ENCODE results near the gene ARHGDIB. TPM values are rescaled to one million over a fixed set of nuclear protein-coding genes. Genes with fewer than 3 reads are reported as not detected.

ARHGDIB gene
- total RNA-seq, 2 experiments from 2014 or later: 1,212 to 1,244 TPM

DNA sequence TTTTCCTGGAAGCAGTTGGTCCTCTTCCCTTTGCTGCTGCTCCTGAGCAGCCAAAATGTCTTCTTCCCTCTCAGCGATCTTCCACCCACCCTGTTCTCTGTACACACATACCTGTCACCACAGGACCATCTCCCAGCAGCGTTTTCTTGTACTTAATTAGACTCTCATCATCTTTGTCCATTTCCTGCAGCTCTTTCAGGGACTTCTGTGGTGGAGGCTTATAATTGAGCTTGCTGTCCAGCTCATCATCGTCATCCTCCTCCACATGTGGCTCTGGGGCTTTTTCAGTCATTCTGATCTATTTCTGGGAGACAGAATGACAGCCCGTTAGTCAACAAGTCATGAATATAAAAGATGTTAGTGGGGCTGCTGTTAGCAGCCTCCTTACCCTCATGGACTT lies 11.0 kb downstream of the ARHGDIB start:
- Mint-ChIP-seq H3K27me3 (no peaks in the 10 kb centered on the region), H3K27ac (peak overlapping the region; percentile 95), H3K9me3 (no peaks in the 10 kb centered on the region), H3K4me3 (peak overlapping the region; percentile 87), H3K36me3 (peaks cover 73% of the 10 kb centered on the region), H3K4me1 (peaks cover 78% of the 10 kb centered on the region)
- ATAC-seq (ENCODE audit: low read depth): no peak
- POLR2A ChIA-PET: interaction anchor here (0.6 to 1.5 kb wide), 6 partner anchors 9 to 179 kb away, joined by 3 to 8 read pairs (median 4); partner anchors contain the start of gene ARHGDIB
- DNase-seq: no peak

DNA sequence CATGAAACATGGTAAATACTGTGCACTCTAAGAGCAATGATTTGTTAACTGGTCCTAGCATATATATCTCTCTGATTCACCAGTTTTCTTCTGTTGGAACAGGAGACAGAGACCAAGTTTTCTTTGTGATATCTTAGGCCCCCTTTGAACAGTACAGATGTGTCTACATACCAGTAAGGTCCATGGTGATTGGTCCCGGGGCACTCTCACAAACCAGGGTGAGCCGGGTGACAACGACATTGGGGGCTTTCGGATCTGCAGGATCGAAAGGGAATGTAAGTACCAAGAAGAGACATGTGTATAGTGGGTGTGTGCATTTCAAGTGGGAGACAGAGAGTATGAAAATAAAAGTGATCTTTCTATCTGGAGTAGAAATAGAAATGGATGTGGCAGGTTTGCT lies 11.8 kb downstream of the ARHGDIB start:
- Mint-ChIP-seq H3K4me1 (peaks cover 81% of the 10 kb centered on the region), H3K36me3 (peaks cover 80% of the 10 kb centered on the region), H3K9me3 (no peaks in the 10 kb centered on the region), H3K27ac (peak overlapping the region; percentile 95), H3K4me3 (peak overlapping the region; percentile 87), H3K27me3 (no peaks in the 10 kb centered on the region)
- POLR2A ChIA-PET: interaction anchor here (2.6 to 3.6 kb wide), 2 partner anchors 9 to 13 kb away, joined by 26 to 28 read pairs; partner anchors contain the start of gene ARHGDIB
- DNase-seq (no peak), ATAC-seq (ENCODE audit: low read depth) (no peak)

DNA sequence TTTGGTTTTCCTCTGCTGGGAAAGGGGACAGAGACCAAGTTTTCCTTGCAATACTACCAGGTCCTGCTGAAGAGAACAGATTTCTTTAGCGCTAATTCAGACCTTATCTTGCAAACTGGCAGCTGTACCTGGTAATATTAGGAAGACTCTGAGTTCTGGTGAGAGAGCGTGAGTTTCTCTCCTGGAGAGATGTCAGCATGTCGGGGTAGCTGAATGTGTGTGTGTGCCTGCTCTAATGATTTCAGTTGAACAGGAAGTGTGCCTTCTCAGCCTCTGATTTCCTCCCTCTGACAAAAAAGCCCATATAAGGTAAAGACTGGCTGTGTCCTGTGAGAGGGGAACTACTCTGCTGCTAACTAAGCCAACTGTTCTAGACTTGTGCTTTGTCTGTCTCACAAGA lies 12.7 kb downstream of the ARHGDIB start:
- H3K36me3 Mint-ChIP-seq: peaks cover 72% of the 10 kb centered on the region
- peak; percentile 92 for ATAC-seq (ENCODE audit: low read depth)
- no peak for DNase-seq
- no peaks in the 10 kb centered on the region for H3K27me3 Mint-ChIP-seq
- no peaks in the 10 kb centered on the region for H3K9me3 Mint-ChIP-seq
- H3K4me1 Mint-ChIP-seq: peaks cover 72% of the 10 kb centered on the region
- peak overlapping the region; percentile 87 for H3K4me3 Mint-ChIP-seq
- POLR2A ChIA-PET: interaction anchor here (0.6 to 3.6 kb wide), 8 partner anchors 10 to 178 kb away, joined by 3 to 28 read pairs (median 8); partner anchors contain the start of genes ARHGDIB and ERP27
- H3K27ac Mint-ChIP-seq: peak overlapping the region; percentile 95

DNA sequence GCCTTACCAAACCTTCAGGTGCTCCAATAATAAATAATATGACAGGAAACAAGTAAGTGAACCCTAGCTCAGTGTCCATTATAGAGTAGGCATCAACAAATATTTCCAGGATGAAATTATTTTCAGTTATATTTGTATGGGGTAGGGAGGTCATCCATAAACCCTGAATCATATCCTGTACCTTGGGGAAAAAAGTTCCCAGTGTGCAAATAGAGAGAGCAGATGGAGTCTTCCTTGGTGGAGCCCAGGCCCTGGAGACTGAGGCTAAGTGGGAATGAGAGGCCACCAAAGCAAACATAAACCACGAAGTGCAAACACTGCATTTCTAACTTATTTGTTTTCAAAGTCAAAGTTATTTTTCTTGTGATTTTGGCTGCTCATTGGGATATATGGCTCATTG lies 14.5 kb downstream of the ARHGDIB start:
- H3K27ac Mint-ChIP-seq: peak overlapping the region; percentile 85
- peaks cover 75% of the 10 kb centered on the region for H3K36me3 Mint-ChIP-seq
- POLR2A ChIA-PET: interaction anchor here (2.6 to 3.6 kb wide), 2 partner anchors 12 to 15 kb away, joined by 26 to 28 read pairs; partner anchors contain the start of gene ARHGDIB
- H3K4me1 Mint-ChIP-seq: peaks cover 63% of the 10 kb centered on the region
- no peak for DNase-seq
- H3K4me3 Mint-ChIP-seq: no peak overlapping the region
- H3K27me3 Mint-ChIP-seq: no peaks in the 10 kb centered on the region
- no peak for ATAC-seq (ENCODE audit: low read depth)
- no peaks in the 10 kb centered on the region for H3K9me3 Mint-ChIP-seq

DNA sequence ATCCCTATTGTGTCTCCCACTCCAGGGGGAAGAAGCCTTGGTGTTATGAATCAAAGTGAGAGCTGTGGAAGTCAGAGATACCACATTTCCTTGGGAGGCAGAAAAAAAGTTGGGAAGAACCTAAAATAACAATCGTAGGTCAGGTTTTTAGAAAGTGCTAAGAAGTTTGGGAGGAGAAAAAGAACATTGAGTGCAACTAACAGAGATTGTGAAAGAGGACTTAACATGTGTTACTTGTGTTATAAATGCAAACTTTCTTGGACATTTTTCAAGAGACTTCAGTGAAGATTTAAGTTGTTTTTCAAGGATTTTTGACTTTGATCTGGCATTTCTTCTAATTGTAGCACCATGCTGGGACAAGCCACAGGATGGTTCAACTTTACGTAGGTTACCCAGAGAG lies 15.2 kb downstream of the ARHGDIB start:
- DNase-seq (no peak), ATAC-seq (ENCODE audit: low read depth) (no peak)
- peak overlapping the region; percentile 65 for H3K27ac Mint-ChIP-seq
- H3K9me3 Mint-ChIP-seq: no peaks in the 10 kb centered on the region
- POLR2A ChIA-PET: interaction anchor here (1.7 to 3.6 kb wide), 3 partner anchors 8 to 172 kb away, joined by 5 to 26 read pairs (median 6); partner anchors contain the start of gene ARHGDIB
- H3K4me1 Mint-ChIP-seq: peaks cover 57% of the 10 kb centered on the region
- no peaks in the 10 kb centered on the region for H3K27me3 Mint-ChIP-seq
- H3K4me3 Mint-ChIP-seq: no peak overlapping the region
- H3K36me3 Mint-ChIP-seq: peaks cover 77% of the 10 kb centered on the region

DNA sequence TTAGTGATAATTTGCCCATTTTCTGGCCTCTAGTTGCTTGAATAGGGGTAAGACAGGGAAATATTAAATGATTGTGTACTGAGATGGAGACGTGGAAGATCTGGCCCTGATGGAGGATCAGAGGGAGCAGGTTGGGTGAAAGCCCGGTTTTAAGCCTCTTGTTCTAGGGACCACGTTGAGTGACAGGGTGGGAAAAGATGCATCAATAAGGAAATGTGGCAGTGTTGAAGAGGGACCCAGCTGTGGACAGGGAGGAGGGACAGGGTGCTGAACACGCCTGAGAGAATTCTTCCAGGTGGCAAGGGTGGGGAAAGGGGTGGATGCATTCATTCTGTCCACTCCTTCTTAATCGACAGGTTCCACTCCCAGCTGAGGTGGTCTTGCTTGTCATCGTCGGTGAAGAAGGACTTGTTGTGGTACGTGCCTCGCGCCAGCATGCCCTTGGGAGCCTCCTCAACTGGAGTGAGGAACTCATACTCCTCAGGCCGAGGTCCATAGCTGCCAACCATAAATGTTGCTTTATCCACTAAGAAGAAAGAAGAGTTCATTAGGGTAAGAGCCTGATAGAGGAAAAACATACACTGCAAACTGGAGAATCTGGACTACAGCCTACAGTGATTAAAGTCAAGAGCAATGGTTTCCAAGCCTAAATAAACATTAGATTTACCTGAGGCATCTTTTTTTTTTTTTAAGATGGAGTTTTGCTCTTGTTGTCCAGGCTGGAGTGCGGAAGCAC lies 19.0 kb downstream of the ARHGDIB start:
- ATAC-seq (ENCODE audit: low read depth) (no peak), DNase-seq (no peak)
- Mint-ChIP-seq H3K36me3 (peaks cover 78% of the 10 kb centered on the region), H3K4me3 (no peak overlapping the region), H3K4me1 (peaks cover 37% of the 10 kb centered on the region), H3K27me3 (no peaks in the 10 kb centered on the region), H3K27ac (peak overlapping the region; percentile 18), H3K9me3 (no peaks in the 10 kb centered on the region)
- POLR2A ChIA-PET: no interaction called here

DNA sequence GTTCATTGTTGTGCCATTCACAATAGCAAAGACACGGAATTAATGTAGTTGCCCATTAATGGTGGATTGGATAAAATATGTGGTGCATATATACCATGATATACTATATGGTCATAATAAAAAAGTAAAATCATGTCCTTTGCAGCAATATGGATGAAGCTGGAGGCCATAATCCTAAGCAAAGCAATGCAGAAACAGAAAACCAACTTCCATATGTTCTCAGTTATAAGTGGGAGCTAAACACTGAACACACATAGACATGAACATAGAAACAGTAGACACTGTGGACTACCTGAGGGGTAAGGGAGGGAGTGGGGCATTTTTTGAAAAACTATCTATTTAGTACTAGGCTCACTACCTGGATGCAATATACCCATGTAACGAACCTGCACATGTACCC lies 20.0 kb downstream of the ARHGDIB start:
- Mint-ChIP-seq H3K4me3 (no peak overlapping the region), H3K27me3 (no peaks in the 10 kb centered on the region), H3K27ac (no peak overlapping the region), H3K4me1 (peaks cover 30% of the 10 kb centered on the region), H3K9me3 (no peaks in the 10 kb centered on the region), H3K36me3 (peaks cover 76% of the 10 kb centered on the region)
- POLR2A ChIA-PET: interaction anchor here (1.1 kb wide), 1 partner anchor 167 kb away, joined by 3 read pairs; a partner anchor contains a TSS
- ATAC-seq (ENCODE audit: low read depth) (no peak), DNase-seq (no peak)

DNA sequence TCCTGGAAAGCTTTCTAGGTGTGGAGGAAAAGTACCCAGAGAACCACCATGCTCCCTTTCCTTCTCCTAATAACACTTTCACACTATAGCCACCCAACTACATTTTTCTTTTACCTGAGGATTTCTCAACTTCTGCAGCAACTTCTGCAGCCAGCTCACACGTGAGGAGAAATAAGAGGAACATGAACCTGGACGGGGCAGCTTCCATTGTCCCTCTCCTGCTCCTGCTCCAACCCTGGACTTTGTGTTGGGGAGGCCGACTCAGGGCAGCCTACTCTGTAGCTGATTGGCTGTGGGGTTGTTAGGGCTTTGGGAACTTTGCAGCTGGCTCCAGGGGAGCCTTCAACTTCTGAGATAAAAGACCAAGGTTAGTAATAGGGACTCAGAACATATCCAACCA lies 23.1 kb downstream of the ARHGDIB start, which contains the start of gene ERP27:
ERP27 (minus strand) TSS at position 237 of the 400 bp plus-strand sequence; CDS start at position 208, 29 bp downstream.
- no peak for DNase-seq
- Mint-ChIP-seq H3K9me3 (no peaks in the 10 kb centered on the region), H3K27me3 (no peaks in the 10 kb centered on the region), H3K36me3 (peaks cover 72% of the 10 kb centered on the region), H3K4me3 (no peak within 1 kb of the TSS), H3K27ac (peak within 1 kb of the TSS; percentile 67), H3K4me1 (peaks cover 17% of the 10 kb centered on the region)
- POLR2A ChIA-PET: interaction anchor here (0.9 to 2.5 kb wide), 2 partner anchors 10 to 12 kb away, joined by 4 to 6 read pairs; no protein-coding TSS in a partner anchor
- ATAC-seq (ENCODE audit: low read depth): no peak

DNA sequence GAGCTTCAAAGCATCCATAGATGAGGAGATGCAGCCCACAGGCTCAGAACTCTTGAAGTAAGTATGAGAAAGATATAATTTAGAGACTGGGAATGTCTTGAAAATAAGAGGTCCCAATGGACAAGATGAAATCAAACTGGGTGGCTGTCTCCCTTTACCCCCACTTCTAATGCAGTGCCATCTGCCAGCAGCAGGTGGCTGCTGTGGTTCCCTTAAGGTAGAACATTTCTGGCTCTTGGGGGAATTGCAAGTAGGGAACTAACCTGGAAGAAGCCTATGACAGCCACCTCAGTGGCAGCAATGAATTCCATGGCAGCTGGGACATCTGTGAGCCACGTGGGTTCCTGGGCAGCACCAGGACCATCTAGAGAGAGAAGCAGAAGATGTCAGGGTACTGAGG lies 23.7 kb downstream of the ARHGDIB start:
- Mint-ChIP-seq H3K4me1 (peaks cover 17% of the 10 kb centered on the region), H3K4me3 (no peak overlapping the region), H3K36me3 (peaks cover 74% of the 10 kb centered on the region), H3K9me3 (no peaks in the 10 kb centered on the region), H3K27me3 (no peaks in the 10 kb centered on the region), H3K27ac (peak overlapping the region; percentile 17)
- DNase-seq (no peak), ATAC-seq (ENCODE audit: low read depth) (peak; percentile 31)
- POLR2A ChIA-PET: interaction anchor here (0.9 to 2.5 kb wide), 2 partner anchors 11 to 13 kb away, joined by 4 to 6 read pairs; no protein-coding TSS in a partner anchor

DNA sequence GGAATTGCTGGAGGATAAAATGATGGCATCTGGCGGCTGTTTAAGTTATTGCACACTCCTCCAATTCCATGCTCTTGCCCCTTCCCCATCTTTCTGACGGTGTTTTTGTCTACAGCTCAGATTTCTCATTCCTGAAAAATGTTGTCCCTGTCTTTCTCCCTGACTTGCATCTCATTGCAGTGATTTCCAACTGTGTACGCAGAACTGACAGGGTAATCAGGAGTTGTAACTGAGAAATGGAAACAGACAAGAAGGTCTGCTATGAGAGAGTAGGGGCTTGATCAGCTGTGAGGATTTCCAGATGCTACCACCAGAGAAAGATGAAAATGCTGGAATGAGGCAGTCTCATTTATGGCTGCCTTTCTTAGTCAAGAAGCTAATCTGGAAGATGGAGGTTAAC lies 24.4 kb downstream of the ARHGDIB start:
- Mint-ChIP-seq H3K27me3 (no peaks in the 10 kb centered on the region), H3K36me3 (peaks cover 74% of the 10 kb centered on the region), H3K4me3 (no peak overlapping the region), H3K9me3 (no peaks in the 10 kb centered on the region), H3K4me1 (peaks cover 14% of the 10 kb centered on the region), H3K27ac (no peak overlapping the region)
- no peak for ATAC-seq (ENCODE audit: low read depth)
- DNase-seq: no peak
- POLR2A ChIA-PET: interaction anchor here (0.6 kb wide), 1 partner anchor 15 kb away, joined by 6 read pairs; no protein-coding TSS in a partner anchor

DNA sequence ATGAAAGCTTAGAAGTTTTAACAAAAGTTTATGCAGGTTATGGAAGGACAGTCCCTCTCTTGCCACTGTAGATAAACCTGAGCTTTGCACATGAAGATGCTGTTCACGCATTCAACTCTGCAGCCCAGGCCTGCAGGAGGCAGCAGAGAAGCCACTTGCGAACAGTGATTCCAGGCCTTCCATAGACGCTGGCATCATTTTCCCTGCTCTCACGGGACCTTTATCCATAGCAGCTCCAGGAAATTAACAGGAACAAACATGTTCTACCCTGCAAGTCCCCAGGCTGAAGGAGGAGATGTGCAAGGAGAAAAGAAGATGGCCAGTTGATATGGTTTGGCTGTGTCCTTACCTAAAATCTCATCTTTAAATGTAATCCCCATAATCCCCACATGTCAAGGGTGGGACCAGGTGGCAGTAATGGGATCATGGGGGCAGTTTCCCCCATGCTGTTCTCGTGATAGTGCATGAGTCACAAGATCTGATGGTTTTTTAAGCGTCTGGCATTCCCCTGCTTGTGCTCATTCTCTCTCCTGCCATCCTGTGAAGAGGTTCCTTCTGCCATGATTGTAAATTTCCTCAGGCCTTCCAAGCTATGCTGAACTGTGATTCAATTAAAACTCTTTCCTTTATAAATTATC lies 25.1 kb downstream of the ARHGDIB start:
- H3K27me3 Mint-ChIP-seq: no peaks in the 10 kb centered on the region
- POLR2A ChIA-PET: interaction anchor here (0.6 kb wide), 1 partner anchor 16 kb away, joined by 6 read pairs; no protein-coding TSS in a partner anchor
- H3K27ac Mint-ChIP-seq: no peak overlapping the region
- no peak for ATAC-seq (ENCODE audit: low read depth)
- peaks cover 72% of the 10 kb centered on the region for H3K36me3 Mint-ChIP-seq
- H3K4me3 Mint-ChIP-seq: no peak overlapping the region
- no peaks in the 10 kb centered on the region for H3K9me3 Mint-ChIP-seq
- H3K4me1 Mint-ChIP-seq: peaks cover 13% of the 10 kb centered on the region
- no peak for DNase-seq

DNA sequence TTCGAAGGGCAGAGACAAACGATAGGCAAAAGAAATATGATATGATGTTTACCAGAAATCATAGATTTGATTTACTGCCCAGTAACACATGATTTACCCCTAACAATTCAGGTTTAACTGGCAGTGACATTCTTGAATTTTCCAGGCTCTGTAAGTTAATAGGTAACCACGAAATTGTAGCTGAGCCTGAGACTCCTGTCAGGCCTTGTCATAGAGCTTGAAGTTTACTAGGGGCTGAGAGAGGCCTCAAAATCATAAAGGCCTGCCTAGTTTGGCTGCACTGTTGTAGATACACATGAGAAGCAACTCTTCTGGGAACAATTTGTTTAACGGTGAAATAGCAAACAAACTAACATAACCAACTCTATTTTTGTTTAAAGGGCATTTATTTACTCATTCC lies 26.4 kb downstream of the ARHGDIB start:
- peaks cover 12% of the 10 kb centered on the region for H3K4me1 Mint-ChIP-seq
- peaks cover 64% of the 10 kb centered on the region for H3K36me3 Mint-ChIP-seq
- no peak overlapping the region for H3K4me3 Mint-ChIP-seq
- no peaks in the 10 kb centered on the region for H3K27me3 Mint-ChIP-seq
- H3K27ac Mint-ChIP-seq: no peak overlapping the region
- no peak for DNase-seq
- no peaks in the 10 kb centered on the region for H3K9me3 Mint-ChIP-seq
- ATAC-seq (ENCODE audit: low read depth): no peak
- POLR2A ChIA-PET: interaction anchor here (0.6 to 1.5 kb wide), 2 partner anchors 8 to 13 kb away, joined by 3 to 5 read pairs; no protein-coding TSS in a partner anchor

DNA sequence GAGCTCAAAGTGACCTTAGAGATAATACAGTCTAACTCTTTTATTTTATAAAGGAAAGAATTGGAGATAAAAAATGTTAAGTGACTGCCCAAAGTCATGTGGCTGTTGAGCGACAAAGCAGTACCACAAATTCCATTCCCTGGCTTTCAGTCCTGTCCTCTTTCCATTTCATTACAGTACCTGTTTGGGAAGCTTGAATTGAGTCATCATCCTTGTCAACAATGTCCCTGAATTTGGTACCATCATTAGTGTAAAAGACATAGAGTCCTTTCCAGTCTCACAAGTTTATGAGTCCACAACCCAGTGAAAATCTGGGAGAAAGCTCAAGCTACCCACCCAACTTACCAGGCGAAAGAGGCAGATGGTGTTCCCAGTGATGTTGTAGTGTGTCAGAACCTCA lies 26.9 kb downstream of the ARHGDIB start:
- DNase-seq: no peak
- Mint-ChIP-seq H3K27ac (no peak overlapping the region), H3K27me3 (no peaks in the 10 kb centered on the region), H3K4me3 (no peak overlapping the region), H3K4me1 (peaks cover 9% of the 10 kb centered on the region), H3K9me3 (no peaks in the 10 kb centered on the region), H3K36me3 (peaks cover 59% of the 10 kb centered on the region)
- ATAC-seq (ENCODE audit: low read depth): no peak
- POLR2A ChIA-PET: interaction anchor here (0.8 to 1.5 kb wide), 2 partner anchors 13 to 14 kb away, joined by 3 to 5 read pairs; no protein-coding TSS in a partner anchor
